Heart left ventricle (tissue), 16 donors: ENCODE measurements around the gene FBP1. TPM values are rescaled to one million over a fixed set of nuclear protein-coding genes. Genes with fewer than 3 reads are reported as not detected.
A peak's percentile ranks its signal among the peaks of the same experiment; 100 is the strongest.
"Not testable (repeated sequence)": the region's sequence is repeated elsewhere in the genome, so short reads cannot be mapped to it uniquely, and the experiment has no call there.

Source experiments
- ATAC-seq, 4 donors: fragments of 200-7000 bp; cut with Tn5 transposase; one replicate each; pipeline ENCODE4 v1.9.1; 2020 to 2022; ENCODE audit warnings: moderate library complexity in 4 of 4, mild to moderate bottlenecking in 3 of 4, moderate number of reproducible peaks in 1 of 4
- DNase-seq, 5 donors: peaks; one replicate each; pipeline ENCODE4 v3.0.0-alpha.2; 2020
- H3K27ac ChIP-seq, 12 donors: fragments of 200-600 bp; sonication (generic) in 4 of 12; one replicate each; pipeline versions ENCODE4 v1.5.0 to v1.8.0; 2016 to 2022; ENCODE audit warnings: mild to moderate bottlenecking in 2 of 12
- H3K27me3 ChIP-seq, 9 donors: fragments of 200-600 bp; sonication (generic) in 2 of 9; one replicate each; pipeline versions ENCODE4 v1.5.1 to v1.8.0; 2016 to 2022; ENCODE audit warnings: mild to moderate bottlenecking in 3 of 9
- H3K36me3 ChIP-seq, 9 donors: fragments of 200-600 bp; sonication (generic) in 2 of 9; one replicate each; pipeline versions ENCODE4 v1.5.0 to v1.8.0; 2018 to 2022; ENCODE audit warnings: mild to moderate bottlenecking in 2 of 9
- H3K4me1 ChIP-seq, 12 donors: fragments of 200-600 bp; sonication (generic) in 4 of 12; one replicate each; pipeline versions ENCODE4 v1.5.0 to v1.8.0; 2016 to 2022; ENCODE audit warnings: mild to moderate bottlenecking in 3 of 12
- H3K4me3 ChIP-seq, 12 donors: fragments of 200-600 bp; sonication (generic) in 4 of 12; one replicate each; pipeline versions ENCODE4 v1.5.0 to v1.8.0; 2017 to 2022; ENCODE audit warnings: mild to moderate bottlenecking in 9 of 12, moderate library complexity in 4 of 12
- H3K9me3 ChIP-seq, 12 donors: fragments of 200-600 bp; sonication (generic) in 4 of 12; one replicate each; pipeline versions ENCODE4 v1.5.0 to v1.8.0; 2016 to 2022; ENCODE audit warnings: mild to moderate bottlenecking in 1 of 12
- CTCF ChIP-seq, 12 donors: fragments of 200-600 bp; sonication (generic) in 4 of 12; IDR thresholded peaks; one replicate each; pipeline versions ENCODE4 v1.5.0 to v1.8.0; 2018 to 2022; ENCODE audit warnings: antibody characterized with exemption in 12 of 12, mild to moderate bottlenecking in 5 of 12
- POLR2A ChIP-seq, 2 donors: fragments of 450-650 bp; IDR thresholded peaks; one replicate each; pipeline ENCODE4 v1.6.1; 2017; ENCODE audit warnings: antibody characterized with exemption in 2 of 2, mild to moderate bottlenecking in 2 of 2, moderate library complexity in 2 of 2
- WGBS, 4 donors: extraction: QIAGEN DNeasy Blood & Tissue Kit in 2 of 4; methylation state at CpG; one replicate each; pipeline versions ENCODE4 v1.1.5 to v1.1.7; 2013 to 2018; 5-methylcytosine and 5-hydroxymethylcytosine counted together
- intact Hi-C, 10 donors: fragments of 100-400 bp; cut with DNase I; formaldehyde crosslinking; loops; one replicate each; pipeline versions ENCODE4 v1.11.1 to v1.14.2; 2022
- polyA plus RNA-seq, 2 donors: library from polyadenylated mRNA; stranded (reverse); fragments of 200-250 nt; gene quantifications; one replicate each; pipeline ENCODE4 v1.2.3, GENCODE V29; 2013
- total RNA-seq, 9 donors: library from RNA; depleted of rRNA in 2 of 9; stranded (reverse); fragments of >200 nt in 2 of 9; fragmentation: NEBNext Ultra II Directional in 3 of 9; extraction: Animal tissue kit (Norgen Biotek cat#: 25700) in 3 of 9; gene quantifications; one replicate each; pipeline versions ENCODE4 v1.1.0 to v1.2.4, GENCODE V29; 2016 to 2023
- donor health status: ischemic (EF 13 %, LVEDD 7.1; RV severe dilation, severe dysfunction).
- donor health status: healthy with polysubstance abuse.
- donor health status: DM: no; HTN: yes; CAD: no.
- donor health status: DM: no; HTN: no; CAD: no.
- donor health status: ischemic (EF 25% LVEDD 6.9; RV normal size, moderate dysfunction).
- donor health status: ischemic (EF 25% LVEDD 5.7; RV mildly dilated, moderate dysfunction).
- donor health status: healthy.
- donor health status: DM: yes; HTN: yes; CAD: no.
- donor health status: ischemic (EF 35%, LVEDD 5.7; RV mildly dilated, moderate dysfunction).
- donor health status: nonischemic (EF 11% LVEDD 7.7; RV severe dilation, severe dysfunction).
- donor health status: DM: yes; HTN: yes; CAD: no.
- donor health status: PGD.
- donor health status: ischemic (EF 29% LVEDD 5.4; RV normal size, mild dysfunction).
- donor health status: nonischemic (EF 23%, LVEDD 6.1; RV moderate dilation, normal function).

Gene FBP1
- total and polyA plus RNA-seq, 11 donors = 0.50 to 18.5 (median 0.94) TPM

GRCh38 chr9:94600715-94601114 lies 38.6 kb downstream of the FBP1 start:
- Histone ChIP-seq H3K36me3 (no peaks in the 10 kb centered on the region), H3K4me1 (peaks cover 0 to 7% (median 0%) of the 10 kb centered on the region in 12 donors), H3K27ac (no peak overlapping the region), H3K9me3 (no peaks in the 10 kb centered on the region), H3K27me3 (peaks cover 0 to 22% (median 0%) of the 10 kb centered on the region in 9 donors), H3K4me3 (no peak overlapping the region)
- intact Hi-C loops = no loop called here
- ATAC-seq (no peak), DNase-seq (no peak)
- TF ChIP-seq POLR2A (IDR thresholded peaks at IDR 0.05) = no peak
- no peak for TF ChIP-seq CTCF (IDR thresholded peaks at IDR 0.05)
- WGBS, 4 donors = 65 to 88% (median 71%) methylated on average over 10 of the region's 10 CpGs

- TF ChIP-seq POLR2A (IDR thresholded peaks at IDR 0.05) (no peak), CTCF (IDR thresholded peaks at IDR 0.05) (no peak)
- DNase-seq = no peak
- Histone ChIP-seq H3K27me3 (peaks cover 0 to 21% (median 0%) of the 10 kb centered on the region in 9 donors), H3K4me3 (no peak overlapping the region), H3K4me1 (peaks cover 0 to 7% (median 0%) of the 10 kb centered on the region in 12 donors), H3K36me3 (no peaks in the 10 kb centered on the region), H3K27ac (no peak overlapping the region), H3K9me3 (no peaks in the 10 kb centered on the region)
- 63 to 80% (median 73%) methylated on average over 8 of the region's 8 CpGs for WGBS, 4 donors
- intact Hi-C loops = no loop called here
- ATAC-seq = no peak
Observed at GRCh38 chr9:94600258-94600657, 39.1 kb downstream of the FBP1 start.

GRCh38 chr9:94599102-94599501 lies 40.2 kb downstream of the FBP1 start:
- H3K27me3 ChIP-seq = peaks cover 0 to 11% (median 0%) of the 10 kb centered on the region in 9 donors
- H3K4me1 ChIP-seq = peaks cover 0 to 7% (median 0%) of the 10 kb centered on the region in 12 donors
- H3K9me3 ChIP-seq = no peaks in the 10 kb centered on the region
- ATAC-seq = no peak
- H3K36me3 ChIP-seq = no peaks in the 10 kb centered on the region
- H3K27ac ChIP-seq = no peak overlapping the region
- H3K4me3 ChIP-seq = no peak overlapping the region
- DNase-seq = no peak
- 74 to 90% (median 80%) methylated on average over 7 of the region's 7 CpGs for WGBS, 4 donors
- intact Hi-C loops = no loop called here
- TF ChIP-seq POLR2A (IDR thresholded peaks at IDR 0.05) = no peak
- no peak for TF ChIP-seq CTCF (IDR thresholded peaks at IDR 0.05)

- peak in 1 of 4 donors; percentile 24 for ATAC-seq
- WGBS, 4 donors = 54 to 79% (median 59%) methylated on average over 19 to 21 of the region's 21 CpGs
Observed at GRCh38 chr9:94593459-94594345, 45.6 kb downstream of the FBP1 start, which contains the start of gene FBP2. FBP2 (minus strand) TSS chr9:94593824; CDS start chr9:94593726, 98 bp downstream.

GRCh38 chr9:94592683-94593082 lies 46.6 kb downstream of the FBP1 start:
- H3K4me3 ChIP-seq, H3K27ac ChIP-seq, ATAC-seq, DNase-seq, H3K4me1 ChIP-seq, intact Hi-C loops, H3K9me3 ChIP-seq, H3K36me3 ChIP-seq: not testable (repeated sequence)
- 60 to 84% (median 71%) methylated on average over 7 of the region's 7 CpGs for WGBS, 4 donors
- peaks cover 0 to 23% (median 0%) of the 10 kb centered on the region in 9 donors for H3K27me3 ChIP-seq

More at GRCh38 chr9:94593459-94594345, 45.6 kb downstream of the FBP1 start, which contains the start of gene FBP2:
- no peak within 1 kb of the TSS for H3K27ac ChIP-seq
- peaks cover 0 to 18% (median 0%) of the 10 kb centered on the region in 9 donors for H3K27me3 ChIP-seq
- no peak for TF ChIP-seq CTCF (IDR thresholded peaks at IDR 0.05)
- no peaks in the 10 kb centered on the region for H3K4me1 ChIP-seq
- intact Hi-C loops = no loop called here
- no peak for DNase-seq
- H3K4me3 ChIP-seq = no peak within 1 kb of the TSS
- no peaks in the 10 kb centered on the region for H3K36me3 ChIP-seq
- no peaks in the 10 kb centered on the region for H3K9me3 ChIP-seq
